ENCODE results near the gene HDLBP.

Gene HDLBP

GRCh38 chr2:241356871-241357260 is 41.4 kb upstream of the HDLBP start:
- Histone ChIP-seq H3K27ac (ENCODE audit: low read depth, low read length) (no peak overlapping the region), H3F3A (ENCODE audit: insufficient read depth) (peaks cover 30% of the 10 kb centered on the region), H3K9me3 (ENCODE audit: insufficient read depth, low read length) (no peaks in the 10 kb centered on the region), H2AFZ (ENCODE audit: low read depth, low read length, severe bottlenecking) (no peak overlapping the region), H3K36me3 (ENCODE audit: low read length) (peaks cover 18% of the 10 kb centered on the region), H3K27me3 (ENCODE audit: low read length) (no peaks in the 10 kb centered on the region), H3K9ac (ENCODE audit: low read length) (peak overlapping the region; percentile 79), H3K4me2 (ENCODE audit: low read depth, low read length, poor library complexity, severe bottlenecking) (peak overlapping the region; percentile 79), H4K20me1 (ENCODE audit: low read depth, low read length) (peaks cover 3% of the 10 kb centered on the region), H3K79me2 (ENCODE audit: insufficient read depth, low read length) (no peaks in the 10 kb centered on the region), H3K4me3 (ENCODE audit: insufficient read depth, low read length, poor library complexity, severe bottlenecking) (peak overlapping the region; percentile 77), H3K9me2 (replicated peaks; ENCODE audit: insufficient read depth, low read length) (no peaks in the 10 kb centered on the region)
- no peak for TF ChIP-seq EZH2phosphoT487 (conservative IDR thresholded peaks at IDR 0.05; ENCODE audit: low read length)
- TF ChIP-seq CTCF (IDR thresholded peaks at IDR 0.05; ENCODE audit: insufficient read depth, low read length, poor library complexity, severe bottlenecking), result no peak

- H3K27ac ChIP-seq (ENCODE audit: low read depth, low read length), result no peak within 1 kb of the TSS
- H3K27me3 ChIP-seq (ENCODE audit: low read length), result no peaks in the 10 kb centered on the region
- H3K79me2 ChIP-seq (ENCODE audit: insufficient read depth, low read length), result no peaks in the 10 kb centered on the region
- no peaks in the 10 kb centered on the region for H3K9me2 ChIP-seq (replicated peaks; ENCODE audit: insufficient read depth, low read length)
- H3K36me3 ChIP-seq (ENCODE audit: low read length), result peaks cover 24% of the 10 kb centered on the region
- TF ChIP-seq EZH2phosphoT487 (conservative IDR thresholded peaks at IDR 0.05; ENCODE audit: low read length), result no peak
- no peak for TF ChIP-seq CTCF (IDR thresholded peaks at IDR 0.05; ENCODE audit: insufficient read depth, low read length, poor library complexity, severe bottlenecking)
- peak within 1 kb of the TSS; percentile 79 for H3K4me2 ChIP-seq (ENCODE audit: low read depth, low read length, poor library complexity, severe bottlenecking)
- H3K4me3 ChIP-seq (ENCODE audit: insufficient read depth, low read length, poor library complexity, severe bottlenecking), result peak within 1 kb of the TSS; percentile 77
- peaks cover 34% of the 10 kb centered on the region for H3F3A ChIP-seq (ENCODE audit: insufficient read depth)
- peak within 1 kb of the TSS; percentile 75 for H2AFZ ChIP-seq (ENCODE audit: low read depth, low read length, severe bottlenecking)
- peak within 1 kb of the TSS; percentile 79 for H3K9ac ChIP-seq (ENCODE audit: low read length)
- H4K20me1 ChIP-seq (ENCODE audit: low read depth, low read length), result peaks cover 5% of the 10 kb centered on the region
- no peaks in the 10 kb centered on the region for H3K9me3 ChIP-seq (ENCODE audit: insufficient read depth, low read length)
These were observed 40.8 kb upstream of the HDLBP start, which contains the start of gene FARP2 for GRCh38 chr2:241355983-241356870. TSS of gene FARP2 (plus strand) at chr2:241356285. CDS start at chr2:241373108, 16,823 bp downstream.

- Histone ChIP-seq H2AFZ (ENCODE audit: low read depth, low read length, severe bottlenecking) (no peak overlapping the region), H3K9me2 (replicated peaks; ENCODE audit: insufficient read depth, low read length) (no peaks in the 10 kb centered on the region), H3K27ac (ENCODE audit: low read depth, low read length) (no peak overlapping the region), H3K4me2 (ENCODE audit: low read depth, low read length, poor library complexity, severe bottlenecking) (peak overlapping the region; percentile 15), H3K27me3 (ENCODE audit: low read length) (no peaks in the 10 kb centered on the region), H3K9me3 (ENCODE audit: insufficient read depth, low read length) (no peaks in the 10 kb centered on the region), H3K36me3 (ENCODE audit: low read length) (peaks cover 33% of the 10 kb centered on the region), H3K4me3 (ENCODE audit: insufficient read depth, low read length, poor library complexity, severe bottlenecking) (no peak overlapping the region), H3K9ac (ENCODE audit: low read length) (no peak overlapping the region), H4K20me1 (ENCODE audit: low read depth, low read length) (peaks cover 5% of the 10 kb centered on the region), H3K79me2 (ENCODE audit: insufficient read depth, low read length) (no peaks in the 10 kb centered on the region), H3F3A (ENCODE audit: insufficient read depth) (peaks cover 34% of the 10 kb centered on the region)
- no peak for TF ChIP-seq EZH2phosphoT487 (conservative IDR thresholded peaks at IDR 0.05; ENCODE audit: low read length)
- TF ChIP-seq CTCF (IDR thresholded peaks at IDR 0.05; ENCODE audit: insufficient read depth, low read length, poor library complexity, severe bottlenecking), result no peak
These were observed 39.5 kb upstream of the HDLBP start for GRCh38 chr2:241354668-241355658.

All from SU-DHL-6 (cell line).